Thyroid gland (tissue), 4 donors: ENCODE results near the gene TENT5C.
"Not testable (repeated sequence)": the region's sequence is repeated elsewhere in the genome, so short reads cannot be mapped to it uniquely, and the experiment has no call there.

Source experiments
- CTCF ChIP-seq, 6 experiments: fragments of 200-600 bp in 3 of 6; fragments of 450-650 bp in 3 of 6; sonication (generic) in 3 of 6; IDR thresholded peaks; one replicate each; pipeline ENCODE4 v1.5.1; 2016 to 2019; ENCODE audit warnings: antibody characterized with exemption in 6 of 6, mild to moderate bottlenecking in 2 of 6, inconsistent platforms in 1 of 6, moderate library complexity in 1 of 6
- POLR2A ChIP-seq, 2 donors: fragments of 450-650 bp; IDR thresholded peaks; one replicate each; pipeline ENCODE4 v1.6.1; 2017; ENCODE audit warnings: antibody characterized with exemption in 2 of 2, mild to moderate bottlenecking in 2 of 2, moderate library complexity in 1 of 2

- TF ChIP-seq CTCF, POLR2A (IDR thresholded peaks at IDR 0.05): not testable (repeated sequence)
Measured at GRCh38 chr1:117558451-117558850, 47.4 kb upstream of the TENT5C start.
